KMS-11 (cell line): ENCODE measurements around the gene THSD7A.

Source experiments
- H2AFZ ChIP-seq: fragments of 200-600 bp; sonication (generic); 2 replicates; pipeline ENCODE4 v1.6.1; 2016; ENCODE audit warnings: antibody characterized with exemption, mixed run types, low read depth
- H3K27ac ChIP-seq: fragments of 200-600 bp; sonication (generic); 2 replicates; pipeline ENCODE4 v1.6.1; 2016; ENCODE audit warnings: mild to moderate bottlenecking, mixed run types
- H3K27me3 ChIP-seq: fragments of 200-600 bp; sonication (generic); 2 replicates; pipeline ENCODE4 v1.6.1; 2017; ENCODE audit warnings: mild to moderate bottlenecking, low read depth, mixed run types, moderate library complexity; ENCODE audit not compliant: insufficient read depth
- H3K36me3 ChIP-seq: fragments of 200-600 bp; sonication (generic); 2 replicates; pipeline ENCODE4 v1.6.1; 2017; ENCODE audit warnings: mild to moderate bottlenecking, mixed run types; ENCODE audit not compliant: insufficient read depth
- H3K4me1 ChIP-seq: fragments of 200-600 bp; sonication (generic); 2 replicates; pipeline ENCODE4 v1.6.1; 2016; ENCODE audit warnings: mild to moderate bottlenecking, low read depth, mixed run types; ENCODE audit not compliant: poor library complexity, severe bottlenecking
- H3K4me2 ChIP-seq: fragments of 200-600 bp; sonication (generic); 2 replicates; pipeline ENCODE4 v1.7.0; 2016; ENCODE audit warnings: mild to moderate bottlenecking, mixed run types
- H3K4me3 ChIP-seq: fragments of 200-600 bp; sonication (generic); IDR thresholded peaks from 2 replicates; pipeline ENCODE4 v1.6.1; 2017; ENCODE audit warnings: low read depth, low read length, mixed read lengths; ENCODE audit not compliant: insufficient read depth
- H3K79me2 ChIP-seq: fragments of 200-600 bp; sonication (generic); 2 replicates; pipeline ENCODE4 v1.6.1; 2016; ENCODE audit warnings: low read depth, mixed run types; ENCODE audit not compliant: insufficient read depth
- H3K9ac ChIP-seq: fragments of 200-600 bp; sonication (generic); 2 replicates; pipeline ENCODE4 v1.6.1; 2016; ENCODE audit warnings: mild to moderate bottlenecking, mixed run types
- H4K20me1 ChIP-seq: fragments of 200-600 bp; sonication (generic); 2 replicates; pipeline ENCODE4 v1.6.1; 2016; ENCODE audit warnings: mild to moderate bottlenecking, mixed run types; ENCODE audit not compliant: insufficient read depth
- TF ChIP-seq, protein P1 (sequence below): fragments of 200-600 bp; sonication (generic); conservative IDR thresholded peaks from 2 replicates; pipeline ENCODE4 v1.6.1; 2017; ENCODE audit warnings: low read depth, mild to moderate bottlenecking, antibody characterized with exemption, low read length, moderate library complexity, mixed read lengths

Gene THSD7A

DNA sequence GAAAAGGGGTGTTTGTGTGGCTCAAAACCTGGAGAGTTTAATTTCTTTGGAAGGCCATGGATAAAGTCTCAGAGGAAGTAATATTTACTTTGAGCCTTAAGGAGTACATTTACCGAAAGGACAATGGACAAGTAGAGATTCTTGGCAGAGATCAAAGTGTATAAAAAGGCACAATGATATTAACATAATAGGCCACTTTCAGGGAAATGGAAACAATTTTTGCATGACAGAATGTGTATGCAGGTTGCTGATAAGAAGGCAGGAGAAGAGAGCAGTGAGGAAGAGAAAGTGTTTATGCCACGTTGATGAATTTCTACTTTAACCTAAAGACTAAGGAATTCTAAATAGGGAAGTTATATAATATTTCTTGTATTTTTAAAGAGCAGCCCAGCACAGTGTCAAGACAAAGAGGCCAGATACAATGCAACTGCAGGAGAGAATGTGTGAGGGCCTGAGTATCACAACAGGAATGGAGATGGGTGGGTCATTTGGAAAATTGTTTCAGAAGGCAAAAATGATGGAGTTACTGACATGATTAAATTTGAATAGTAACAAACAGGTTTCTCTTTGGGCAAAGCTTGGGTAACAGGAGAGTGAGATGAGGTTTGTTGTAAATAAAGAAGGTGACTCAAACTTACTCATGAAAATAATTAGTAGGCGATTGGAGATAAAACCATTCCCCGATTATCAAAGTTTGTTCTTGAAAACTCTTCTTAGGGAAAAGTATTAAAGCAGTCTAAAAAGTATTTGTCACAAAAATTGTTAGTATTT, 84.1 kb downstream of the THSD7A start:
- Histone ChIP-seq H4K20me1 (no peaks in the 10 kb centered on the region), H3K4me1 (no peaks in the 10 kb centered on the region), H3K4me2 (no peak overlapping the region), H3K9ac (no peak overlapping the region), H3K27me3 (no peaks in the 10 kb centered on the region), H3K79me2 (no peaks in the 10 kb centered on the region), H3K4me3 (no peak overlapping the region), H3K27ac (no peak overlapping the region), H2AFZ (no peak overlapping the region), H3K36me3 (no peaks in the 10 kb centered on the region)
- TF ChIP-seq, protein P1, sequence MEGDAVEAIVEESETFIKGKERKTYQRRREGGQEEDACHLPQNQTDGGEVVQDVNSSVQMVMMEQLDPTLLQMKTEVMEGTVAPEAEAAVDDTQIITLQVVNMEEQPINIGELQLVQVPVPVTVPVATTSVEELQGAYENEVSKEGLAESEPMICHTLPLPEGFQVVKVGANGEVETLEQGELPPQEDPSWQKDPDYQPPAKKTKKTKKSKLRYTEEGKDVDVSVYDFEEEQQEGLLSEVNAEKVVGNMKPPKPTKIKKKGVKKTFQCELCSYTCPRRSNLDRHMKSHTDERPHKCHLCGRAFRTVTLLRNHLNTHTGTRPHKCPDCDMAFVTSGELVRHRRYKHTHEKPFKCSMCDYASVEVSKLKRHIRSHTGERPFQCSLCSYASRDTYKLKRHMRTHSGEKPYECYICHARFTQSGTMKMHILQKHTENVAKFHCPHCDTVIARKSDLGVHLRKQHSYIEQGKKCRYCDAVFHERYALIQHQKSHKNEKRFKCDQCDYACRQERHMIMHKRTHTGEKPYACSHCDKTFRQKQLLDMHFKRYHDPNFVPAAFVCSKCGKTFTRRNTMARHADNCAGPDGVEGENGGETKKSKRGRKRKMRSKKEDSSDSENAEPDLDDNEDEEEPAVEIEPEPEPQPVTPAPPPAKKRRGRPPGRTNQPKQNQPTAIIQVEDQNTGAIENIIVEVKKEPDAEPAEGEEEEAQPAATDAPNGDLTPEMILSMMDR, result no peak

DNA sequence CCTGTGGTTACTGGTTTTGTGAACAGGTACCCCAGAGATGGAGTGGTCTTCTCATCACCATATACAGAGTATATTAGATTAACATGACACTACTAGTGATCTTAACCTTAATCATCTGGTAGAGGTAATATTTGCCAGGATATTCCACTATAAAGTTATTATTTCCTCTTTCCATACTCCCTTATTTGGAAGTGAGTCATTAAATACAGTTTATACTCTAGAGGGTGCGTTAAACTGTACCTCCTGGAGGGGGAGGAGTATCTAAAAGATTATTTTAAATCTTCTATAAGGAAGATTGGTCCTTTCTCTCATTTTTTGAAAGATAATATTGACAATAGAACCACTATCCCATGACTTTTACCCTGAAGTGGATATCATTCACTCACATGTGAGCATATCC, 85.4 kb downstream of the THSD7A start:
- Histone ChIP-seq H3K79me2 (no peaks in the 10 kb centered on the region), H3K27me3 (no peaks in the 10 kb centered on the region), H3K4me3 (no peak overlapping the region), H3K4me1 (no peaks in the 10 kb centered on the region), H3K36me3 (no peaks in the 10 kb centered on the region), H4K20me1 (no peaks in the 10 kb centered on the region), H2AFZ (no peak overlapping the region), H3K9ac (no peak overlapping the region), H3K27ac (no peak overlapping the region), H3K4me2 (no peak overlapping the region)
- TF ChIP-seq, protein P1, result no peak

DNA sequence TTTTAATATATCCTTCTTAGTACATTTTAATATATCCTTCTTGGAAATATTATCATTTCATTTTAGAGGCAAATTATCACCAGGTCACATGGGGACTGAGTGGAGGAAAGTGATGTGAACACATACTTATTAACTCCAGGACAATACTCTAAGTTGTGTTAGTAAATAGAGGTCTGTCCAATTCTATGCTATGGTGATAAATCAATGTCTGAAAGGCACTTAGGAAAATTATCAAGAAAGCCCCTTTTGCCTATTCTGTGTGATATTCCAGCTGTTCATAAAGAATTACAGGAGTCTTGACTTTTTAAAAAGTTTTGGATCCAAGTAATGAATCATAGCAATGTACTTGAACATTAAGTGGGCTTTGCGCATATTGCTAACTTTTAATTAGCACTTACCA, 88.5 kb downstream of the THSD7A start:
- TF ChIP-seq, protein P1, result no peak
- H4K20me1 ChIP-seq, result no peaks in the 10 kb centered on the region
- H3K27me3 ChIP-seq, result no peaks in the 10 kb centered on the region
- no peaks in the 10 kb centered on the region for H3K36me3 ChIP-seq
- H3K9ac ChIP-seq, result no peak overlapping the region
- H2AFZ ChIP-seq, result no peak overlapping the region
- H3K79me2 ChIP-seq, result no peaks in the 10 kb centered on the region
- H3K4me2 ChIP-seq, result no peak overlapping the region
- H3K27ac ChIP-seq, result no peak overlapping the region
- H3K4me1 ChIP-seq, result no peaks in the 10 kb centered on the region
- H3K4me3 ChIP-seq, result no peak overlapping the region

DNA sequence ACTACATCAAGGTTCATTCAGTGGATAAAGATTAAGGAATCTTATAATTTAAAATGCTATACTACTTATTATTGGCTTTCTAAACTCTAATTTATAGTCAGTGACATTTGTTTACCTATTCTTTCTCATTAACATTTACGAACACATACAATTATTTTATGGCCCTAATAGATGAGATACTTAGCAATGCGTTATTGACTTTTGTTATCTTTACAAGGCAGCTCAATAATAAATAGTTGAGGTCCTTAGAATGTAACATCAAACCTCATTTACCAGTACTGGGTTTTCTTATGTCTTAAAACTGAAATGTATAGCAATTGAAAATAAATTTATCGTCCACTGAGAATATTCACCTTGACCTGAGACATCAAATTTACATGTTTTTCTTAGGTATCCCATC, 89.0 kb downstream of the THSD7A start:
- no peaks in the 10 kb centered on the region for H3K36me3 ChIP-seq
- no peak overlapping the region for H3K4me3 ChIP-seq
- no peaks in the 10 kb centered on the region for H3K4me1 ChIP-seq
- no peak overlapping the region for H2AFZ ChIP-seq
- H3K79me2 ChIP-seq, result no peaks in the 10 kb centered on the region
- H3K4me2 ChIP-seq, result no peak overlapping the region
- TF ChIP-seq, protein P1, result no peak
- H3K27ac ChIP-seq, result no peak overlapping the region
- H4K20me1 ChIP-seq, result no peaks in the 10 kb centered on the region
- no peak overlapping the region for H3K9ac ChIP-seq
- H3K27me3 ChIP-seq, result no peaks in the 10 kb centered on the region
